Stimulated activated CD4-positive, alpha-beta T cell treated with anti-CD3 and anti-CD28 coated beads, Interleukin-15, amount 100 ng/mL, for 1 hour (primary cell): ENCODE measurements around the gene BATF.

Experiments used
- DNase-seq, 2 donors: peaks; one replicate each; pipeline ENCODE4 v3.0.0-alpha.2; 2020; ENCODE audit warnings: low read depth in 1 of 2, low spot score in 1 of 2

BATF gene

GRCh38 chr14:75591987-75592575 is 69.8 kb downstream of the BATF start:
- no peak for DNase-seq

- DNase-seq, result no peak
Measured at GRCh38 chr14:75595226-75595625, 73.0 kb downstream of the BATF start.
